IMR-90 (cell line): ENCODE results near the gene ARHGAP19. TPM values are rescaled to one million over a fixed set of nuclear protein-coding genes. Genes with fewer than 3 reads are reported as not detected.

Experiments
- ATAC-seq: fragments of 200-7000 bp; cut with Tn5 transposase; 2 replicates; pipeline ENCODE4 v1.9.1; 2020; ENCODE audit warnings: low read depth, mild to moderate bottlenecking, moderate library complexity
- BruUV-seq: library from RNA; stranded (reverse); fragments of 400-500 nt; replicated peaks from 2 replicates; lab custom pipeline; 2021; lab: Mats Ljungman, UMichigan
- CTCF ChIA-PET: fragments of 300-600 bp; formaldehyde crosslinking; extraction: SDS; loops from one replicate; lab custom pipeline; 2021; ENCODE audit warnings: antibody characterized with exemption; lab: Yijun Ruan, JAX
- POLR2A ChIA-PET: fragments of 300-600 bp; sonication (Branson Sonifier 250); formaldehyde crosslinking; loops from one replicate; lab custom pipeline; 2022; ENCODE audit warnings: antibody characterized with exemption; ENCODE audit not compliant: unreplicated experiment; lab: Charles Lee
- DNase-seq: peaks from one replicate; pipeline ENCODE4 v3.0.0; 2013
- H2AFZ ChIP-seq: replicated peaks from 2 replicates; pipeline ENCODE3; 2013; ENCODE audit warnings: low read length, mild to moderate bottlenecking; ENCODE audit not compliant: poor library complexity
- H2AK5ac ChIP-seq: 2 replicates; pipeline ENCODE4 v1.6.1; 2013; ENCODE audit warnings: low read depth, low read length, inconsistent platforms
- H2AK9ac ChIP-seq: replicated peaks from 2 replicates; pipeline ENCODE3; 2013; ENCODE audit warnings: mild to moderate bottlenecking, low read depth, low read length, moderate library complexity; ENCODE audit not compliant: poor library complexity
- H2BK120ac ChIP-seq: 2 replicates; pipeline ENCODE4 v1.6.1; 2013; ENCODE audit warnings: low read depth, low read length, inconsistent platforms
- H2BK15ac ChIP-seq: 3 replicates; pipeline ENCODE4 v1.6.1; 2013; ENCODE audit warnings: low read depth, low read length, inconsistent platforms
- H2BK20ac ChIP-seq: 2 replicates; pipeline ENCODE4 v1.6.1; 2013; ENCODE audit warnings: low read depth, mild to moderate bottlenecking, inconsistent platforms, low read length, moderate library complexity
- H2BK5ac ChIP-seq: 2 replicates; pipeline ENCODE4 v1.6.1; 2013; ENCODE audit warnings: mild to moderate bottlenecking, low read depth, low read length, inconsistent platforms; ENCODE audit not compliant: poor library complexity, severe bottlenecking
- H3K14ac ChIP-seq: replicated peaks from 2 replicates; pipeline ENCODE4 v1.6.1; 2013; ENCODE audit warnings: low read depth, low read length, inconsistent platforms
- H3K18ac ChIP-seq: 2 replicates; pipeline ENCODE4 v1.6.1; 2013; ENCODE audit warnings: low read depth, low read length, control low read depth
- H3K23ac ChIP-seq: 2 replicates; pipeline ENCODE4 v1.6.1; 2013; ENCODE audit warnings: low read depth, low read length, inconsistent platforms
- H3K27ac ChIP-seq: 2 replicates; pipeline ENCODE4 v1.5.1; 2013; ENCODE audit warnings: mild to moderate bottlenecking, control low read depth, low read length; ENCODE audit not compliant: insufficient read depth
- H3K27me3 ChIP-seq: 2 replicates; pipeline ENCODE4 v1.6.1; 2013; ENCODE audit warnings: low read length; ENCODE audit not compliant: control insufficient read depth, insufficient read depth
- H3K36me3 ChIP-seq: 2 replicates; pipeline ENCODE4 v1.6.1; 2013; ENCODE audit warnings: low read length, mixed read lengths; ENCODE audit not compliant: control insufficient read depth, insufficient read depth
- H3K4ac ChIP-seq: 2 replicates; pipeline ENCODE4 v1.6.1; 2013; ENCODE audit warnings: low read depth, low read length, inconsistent platforms
- H3K4me1 ChIP-seq: 2 replicates; pipeline ENCODE4 v1.6.1; 2013; ENCODE audit warnings: low read length, mixed read lengths; ENCODE audit not compliant: control insufficient read depth, insufficient read depth
- H3K4me2 ChIP-seq: 2 replicates; pipeline ENCODE4 v1.6.1; 2013; ENCODE audit warnings: low read depth, mild to moderate bottlenecking, control low read depth, low read length, moderate library complexity
- H3K4me3 ChIP-seq: 2 replicates; pipeline ENCODE4 v1.5.1; 2013; ENCODE audit warnings: low read depth, mild to moderate bottlenecking, control low read depth, low read length, moderate library complexity; ENCODE audit not compliant: insufficient read depth
- H3K56ac ChIP-seq: 2 replicates; pipeline ENCODE4 v1.6.1; 2013; ENCODE audit warnings: low read length, inconsistent platforms; ENCODE audit not compliant: insufficient read depth; ENCODE audit errors: extremely low read depth
- H3K79me1 ChIP-seq, 2 experiments: 2 replicates each; pipeline ENCODE4 v1.6.1; 2013; ENCODE audit warnings: low read length in 2 of 2, inconsistent platforms in 1 of 2, low read depth in 1 of 2
- H3K9ac ChIP-seq: 2 replicates; pipeline ENCODE4 v1.6.1; 2013; ENCODE audit warnings: low read depth, low read length, control low read depth
- H3K9me1 ChIP-seq: 2 replicates; pipeline ENCODE4 v1.6.1; 2013; ENCODE audit warnings: low read length, inconsistent platforms; ENCODE audit not compliant: insufficient read depth
- H3K9me3 ChIP-seq: 2 replicates; pipeline ENCODE4 v1.6.1; 2013; ENCODE audit warnings: low read length; ENCODE audit not compliant: control insufficient read depth, insufficient read depth
- H4K20me1 ChIP-seq: 2 replicates; pipeline ENCODE4 v1.6.1; 2013; ENCODE audit warnings: low read length, inconsistent platforms; ENCODE audit not compliant: insufficient read depth
- H4K5ac ChIP-seq: 2 replicates; pipeline ENCODE4 v1.6.1; 2013; ENCODE audit warnings: mild to moderate bottlenecking, low read depth, low read length, control low read depth
- H4K8ac ChIP-seq, 2 experiments: 2 replicates each; pipeline ENCODE4 v1.6.1; 2013; ENCODE audit warnings: low read depth in 2 of 2, low read length in 2 of 2, control low read depth in 1 of 2, inconsistent platforms in 1 of 2
- H4K91ac ChIP-seq: 2 replicates; pipeline ENCODE4 v1.6.1; 2013; ENCODE audit warnings: low read depth, low read length, inconsistent platforms; ENCODE audit not compliant: insufficient read depth
- ELK1 ChIP-seq: fragments of 150-350 bp; IDR thresholded peaks from 2 replicates; pipeline ENCODE4 v1.6.1; 2016; ENCODE audit warnings: low read depth, mild to moderate bottlenecking, low read length, moderate library complexity, borderline replicate concordance
- FOS ChIP-seq: fragments of 150-350 bp; IDR thresholded peaks from 2 replicates; pipeline ENCODE4 v1.6.1; 2016; ENCODE audit warnings: low read depth, low read length
- RAD21 ChIP-seq: IDR thresholded peaks from 2 replicates; pipeline ENCODE4 v1.6.1; 2012; ENCODE audit warnings: low read length, improper control_type of control experiment
- SMC3 ChIP-seq: fragments of 150-350 bp; IDR thresholded peaks from 2 replicates; pipeline ENCODE4 v1.6.1; 2016; ENCODE audit warnings: low read depth, mild to moderate bottlenecking, antibody characterized with exemption, low read length, moderate library complexity
- WGBS, 2 experiments: methylation state at CpG; one replicate each; pipeline versions ENCODE4 v1.1.5 to v1.1.7; 2013; ENCODE audit warnings: missing lambda C conversion rate in 2 of 2; ENCODE audit not compliant: insufficient read length in 1 of 2; ENCODE audit errors: extremely low coverage in 2 of 2; 5-methylcytosine and 5-hydroxymethylcytosine counted together
- dilution Hi-C: fragments of 300-500 bp; cut with HindIII; formaldehyde crosslinking; loops from one replicate; pipeline ENCODE4 v1.14.3; 2018; ENCODE audit warnings: low sequenced_read_pairs; ENCODE audit not compliant: unreplicated experiment
- in situ Hi-C: fragments of 300-500 bp; cut with MboI; formaldehyde crosslinking; loops from 3 replicates; pipeline ENCODE4 v1.14.3; 2019; ENCODE audit warnings: low sequenced_read_pairs, inconsistent platforms, mixed read lengths
- intact Hi-C: fragments of 100-400 bp; cut with micrococcal nuclease; formaldehyde crosslinking; loops from 2 replicates; pipeline ENCODE4 v1.10.0; 2022
- polyA plus RNA-seq, 3 experiments: library from polyadenylated mRNA; depleted of rRNA; stranded (reverse); fragments of >200 nt; gene quantifications; 2 replicates each; pipeline ENCODE4 v1.2.3, GENCODE V29; 2012; ENCODE audit warnings: low replicate concordance in 1 of 3
- total RNA-seq: library from RNA; depleted of rRNA; stranded (reverse); fragments of >200 nt; gene quantifications from 2 replicates; pipeline ENCODE4 v1.2.3, GENCODE V29; 2012

Gene ARHGAP19
- total and polyA plus RNA-seq, 2 of the 4 experiments (the other 2 are of a cell fraction), result 6.3 to 7.0 TPM

DNA sequence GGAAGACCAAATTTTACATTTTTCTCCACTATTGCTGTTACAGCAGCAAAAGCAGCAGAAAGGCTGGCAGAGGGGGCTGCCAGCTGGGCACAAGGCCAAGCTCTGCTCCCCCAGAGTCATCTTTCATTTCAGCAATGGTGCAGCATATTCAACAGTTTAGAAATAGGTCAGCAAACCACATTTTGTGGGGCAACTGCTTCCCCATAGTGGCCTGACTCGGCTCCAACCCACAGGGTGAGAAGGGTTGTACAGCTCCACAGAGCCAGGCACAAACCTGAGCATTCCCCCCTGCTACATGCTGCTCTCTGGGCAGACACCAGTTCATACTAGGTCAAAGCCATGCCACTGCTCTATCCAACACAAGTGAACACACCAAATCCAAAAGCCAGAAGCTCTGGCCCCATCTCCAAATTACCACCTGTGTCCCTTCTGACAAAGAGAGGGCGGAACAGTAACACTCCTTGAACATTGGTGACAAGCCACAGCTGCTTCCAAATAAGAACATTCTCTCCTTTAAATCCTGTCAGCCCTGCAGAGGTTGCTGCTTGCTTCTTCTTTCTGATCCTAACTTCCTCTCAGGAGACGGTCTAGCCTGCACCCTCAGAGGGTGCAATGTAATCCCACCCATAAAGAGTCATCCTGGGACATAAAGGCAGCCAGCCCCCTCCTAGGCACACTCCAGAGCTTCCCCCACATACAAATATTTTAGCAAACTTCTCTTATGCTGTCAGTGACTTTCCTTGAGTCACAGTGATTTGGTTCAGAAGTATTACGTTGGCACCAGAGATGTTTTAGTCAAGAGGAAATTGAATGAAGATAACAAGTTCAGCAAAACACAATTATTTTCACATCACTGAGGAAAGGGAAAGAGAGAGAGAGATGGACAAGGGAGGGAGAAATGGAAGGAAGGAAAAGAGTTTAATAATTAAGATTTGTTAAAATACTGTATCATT is 67.7 kb downstream of the ARHGAP19 start:
- H3K9ac ChIP-seq, result no peak overlapping the region
- H3K23ac ChIP-seq, result no peak overlapping the region
- H2BK20ac ChIP-seq, result no peak overlapping the region
- no peak overlapping the region for H4K8ac ChIP-seq
- no peak overlapping the region for H3K4me3 ChIP-seq
- peaks cover 3% of the 10 kb centered on the region; the same call in 1 of the 2 replicates for H3K36me3 ChIP-seq
- no peak overlapping the region for H2BK120ac ChIP-seq
- no peaks in the 10 kb centered on the region for H3K27me3 ChIP-seq
- no peak overlapping the region for H3K4ac ChIP-seq
- H4K5ac ChIP-seq, result no peak overlapping the region
- in situ Hi-C loops (no loop called here), intact Hi-C loops (no loop called here), dilution Hi-C loops (no loop called here)
- DNase-seq (peak; percentile 41), ATAC-seq (no peak)
- no peak overlapping the region for H3K14ac ChIP-seq
- 100% methylated on average over 1 of the region's 4 CpGs; no CpG with 5 or more reads in 1 of the 2 experiments for WGBS, 2 experiments
- no peak overlapping the region for H2AFZ ChIP-seq
- H3K56ac ChIP-seq, result no peak overlapping the region
- POLR2A ChIA-PET, result interaction anchor here (0.6 kb wide), 1 partner anchor 233 kb away, joined by 3 read pairs; no protein-coding TSS in a partner anchor
- no peaks in the 10 kb centered on the region; the same call in 1 of the 2 replicates for H3K9me1 ChIP-seq
- CTCF ChIA-PET, result interaction anchor here (0.5 to 1.7 kb wide), 2 partner anchors 10 to 99 kb away, joined by 5 read pairs; no protein-coding TSS in a partner anchor
- H3K18ac ChIP-seq, result no peak overlapping the region
- H3K4me1 ChIP-seq, result peaks cover 2% of the 10 kb centered on the region; the same call in 1 of the 2 replicates
- H3K4me2 ChIP-seq, result no peak overlapping the region
- TF ChIP-seq SMC3 (no peak), RAD21 (no peak), FOS (no peak), ELK1 (no peak)
- BruUV-seq, result no TSS peak
- H4K20me1 ChIP-seq, result no peaks in the 10 kb centered on the region
- H4K91ac ChIP-seq, result no peak overlapping the region
- H3K27ac ChIP-seq, result no peak overlapping the region
- no peak overlapping the region for H2AK5ac ChIP-seq
- H2BK15ac ChIP-seq, result no peak overlapping the region
- H3K9me3 ChIP-seq, result no peaks in the 10 kb centered on the region
- H2BK5ac ChIP-seq, result no peak overlapping the region
- H2AK9ac ChIP-seq, result no peak overlapping the region
- no peaks in the 10 kb centered on the region; a peak in 1 of 4 replicates for H3K79me1 ChIP-seq
